HG02642 (cell line): ENCODE results near the gene UMODL1.

ENCODE experiments used
- ATAC-seq: cut with Tn5 transposase; IDR thresholded peaks from one replicate; pipeline ENCODE4 v1.9.1; 2021; ENCODE audit warnings: mild to moderate bottlenecking; ENCODE audit not compliant: unreplicated experiment, poor library complexity

The UMODL1 gene

GRCh38 chr21:42123219-42123908, 52.2 kb downstream of the UMODL1 start:
- ATAC-seq: no peak

- ATAC-seq: no peak
These were observed 53.0 kb downstream of the UMODL1 start for GRCh38 chr21:42124081-42124480.

DNA sequence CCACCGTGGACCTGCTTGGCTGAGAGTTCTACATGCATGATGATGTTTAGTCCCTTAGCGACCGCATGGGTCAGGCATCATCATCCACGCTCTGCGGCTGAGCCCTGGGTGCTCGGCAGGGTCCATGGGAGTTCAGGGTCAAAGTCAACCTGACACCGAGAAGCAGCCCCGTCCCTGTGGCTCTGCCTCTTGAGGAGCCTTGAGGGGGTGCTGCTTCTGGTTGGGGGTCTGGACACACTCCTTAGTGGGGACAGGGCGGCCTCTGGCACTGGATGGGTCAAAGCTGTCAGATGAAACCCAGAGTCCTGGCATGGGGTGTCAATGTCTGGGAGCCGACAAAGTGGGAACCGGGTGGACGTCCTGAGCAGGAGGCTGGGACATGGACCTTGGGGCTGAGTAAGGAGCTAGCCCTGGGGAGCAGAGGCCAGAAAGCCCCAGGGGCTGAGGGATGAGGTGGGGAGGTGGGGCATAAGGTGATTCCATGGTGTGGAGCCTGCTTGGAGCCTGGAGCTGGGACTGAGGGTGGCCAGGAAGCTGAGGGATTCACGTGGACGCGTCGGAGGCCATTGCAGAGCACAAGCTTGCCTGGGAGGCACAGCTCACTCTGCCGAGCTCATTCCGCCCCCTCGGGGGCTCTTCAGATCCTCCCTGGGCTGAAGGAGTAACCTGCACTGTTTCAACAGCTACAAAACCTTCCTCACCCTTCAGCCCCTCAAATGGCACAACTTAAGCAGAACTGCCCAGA, 53.9 kb downstream of the UMODL1 start:
- ATAC-seq: no peak

DNA sequence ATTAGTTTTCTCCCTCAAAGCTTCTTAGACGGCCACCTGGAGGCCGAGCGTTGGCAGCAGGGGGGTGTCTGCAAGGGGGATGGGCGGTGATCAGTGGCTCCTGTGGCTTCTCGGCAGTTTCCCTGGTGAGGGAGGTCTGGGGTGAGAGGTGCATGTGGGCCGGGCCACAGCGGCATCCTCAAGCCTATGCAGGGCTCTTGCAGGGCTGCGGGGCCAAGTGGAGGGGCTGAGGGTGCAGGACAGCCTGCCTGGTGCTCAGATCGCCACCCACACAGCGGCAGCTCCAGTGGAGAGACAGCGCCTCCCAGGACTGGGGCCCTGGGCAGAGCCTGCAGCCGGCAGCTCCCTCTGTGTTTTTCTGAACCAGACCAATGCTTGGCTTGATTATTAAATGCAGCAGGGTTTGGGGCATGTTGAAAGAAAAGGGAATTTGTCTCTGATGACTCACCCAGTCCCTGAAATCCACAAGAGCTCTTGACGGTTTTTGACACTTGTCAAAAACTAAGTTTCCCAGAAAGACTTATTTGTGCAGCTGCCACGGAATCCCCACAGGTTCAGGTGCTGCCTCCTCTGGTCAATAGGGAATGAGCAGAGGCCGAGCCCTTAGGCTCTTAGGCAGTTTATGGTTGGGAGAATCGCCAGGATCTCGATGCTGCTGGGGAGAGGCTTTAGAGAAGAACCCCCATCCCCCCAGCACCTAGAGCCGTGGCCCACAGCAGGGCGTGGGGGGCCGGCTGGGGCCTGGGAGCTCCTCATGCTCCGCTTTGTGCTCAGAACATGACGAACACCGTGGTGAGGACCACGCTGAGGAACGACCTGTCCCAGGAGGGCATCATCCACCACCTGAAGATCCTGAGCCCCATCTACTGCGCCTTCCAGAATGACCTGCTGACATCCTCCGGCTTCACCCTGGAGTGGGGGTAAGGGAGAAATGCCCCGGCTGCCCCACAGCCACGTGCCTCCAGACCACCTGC, 54.7 kb downstream of the UMODL1 start:
- no peak for ATAC-seq

DNA sequence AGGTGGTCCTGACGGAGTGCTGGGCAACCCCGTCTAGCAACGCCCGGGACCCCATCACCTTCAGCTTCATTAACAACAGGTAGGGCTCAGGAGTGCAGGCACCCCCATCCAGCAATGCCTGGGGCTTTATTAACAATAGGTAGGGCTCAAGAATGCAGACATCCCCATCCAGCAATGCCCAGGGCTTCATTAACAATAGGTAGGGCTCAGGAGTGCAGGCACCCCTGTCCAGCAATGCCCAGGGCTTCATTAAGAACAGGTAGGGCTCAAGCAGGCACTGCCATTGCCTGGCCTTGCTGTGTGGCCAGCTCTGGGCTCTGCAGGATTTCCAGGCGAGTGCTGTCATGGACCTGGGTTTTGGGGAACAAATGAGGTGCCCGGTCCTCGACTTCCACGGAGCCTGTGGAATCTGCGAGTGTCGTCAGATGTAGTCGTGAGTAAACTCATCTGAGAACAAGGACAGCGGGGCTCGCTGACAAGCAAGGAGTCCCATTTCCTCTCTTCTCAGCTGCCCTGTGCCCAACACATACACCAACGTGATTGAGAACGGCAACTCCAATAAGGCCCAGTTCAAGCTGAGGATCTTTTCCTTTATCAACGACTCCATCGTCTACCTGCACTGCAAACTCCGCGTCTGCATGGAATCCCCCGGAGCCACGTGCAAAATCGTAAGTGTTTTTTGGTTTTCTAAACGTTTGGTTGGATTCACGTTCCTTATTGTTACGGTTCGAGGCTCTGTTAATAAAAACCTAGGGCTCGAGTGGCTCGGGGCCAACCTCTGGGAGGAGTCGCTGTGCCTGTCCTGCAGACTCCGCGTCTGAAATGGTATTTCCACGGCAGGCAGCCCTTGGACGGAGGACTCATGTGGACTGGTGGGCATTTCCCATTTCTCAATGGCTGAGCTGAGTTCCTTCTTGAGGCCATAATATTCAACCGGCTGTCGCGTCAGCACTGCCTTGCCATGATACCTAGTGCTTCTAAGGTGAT, 56.3 kb downstream of the UMODL1 start:
- ATAC-seq: no peak

- ATAC-seq: no peak
These were observed 58.5 kb downstream of the UMODL1 start for GRCh38 chr21:42129300-42130266.

GRCh38 chr21:42130441-42130840, 59.3 kb downstream of the UMODL1 start:
- ATAC-seq: no peak

GRCh38 chr21:42132183-42132582, 61.1 kb downstream of the UMODL1 start:
- no peak for ATAC-seq

- ATAC-seq: no peak
These were observed 62.0 kb downstream of the UMODL1 start for GRCh38 chr21:42133131-42133530.

GRCh38 chr21:42135386-42136052, 64.4 kb downstream of the UMODL1 start:
- ATAC-seq: no peak

DNA sequence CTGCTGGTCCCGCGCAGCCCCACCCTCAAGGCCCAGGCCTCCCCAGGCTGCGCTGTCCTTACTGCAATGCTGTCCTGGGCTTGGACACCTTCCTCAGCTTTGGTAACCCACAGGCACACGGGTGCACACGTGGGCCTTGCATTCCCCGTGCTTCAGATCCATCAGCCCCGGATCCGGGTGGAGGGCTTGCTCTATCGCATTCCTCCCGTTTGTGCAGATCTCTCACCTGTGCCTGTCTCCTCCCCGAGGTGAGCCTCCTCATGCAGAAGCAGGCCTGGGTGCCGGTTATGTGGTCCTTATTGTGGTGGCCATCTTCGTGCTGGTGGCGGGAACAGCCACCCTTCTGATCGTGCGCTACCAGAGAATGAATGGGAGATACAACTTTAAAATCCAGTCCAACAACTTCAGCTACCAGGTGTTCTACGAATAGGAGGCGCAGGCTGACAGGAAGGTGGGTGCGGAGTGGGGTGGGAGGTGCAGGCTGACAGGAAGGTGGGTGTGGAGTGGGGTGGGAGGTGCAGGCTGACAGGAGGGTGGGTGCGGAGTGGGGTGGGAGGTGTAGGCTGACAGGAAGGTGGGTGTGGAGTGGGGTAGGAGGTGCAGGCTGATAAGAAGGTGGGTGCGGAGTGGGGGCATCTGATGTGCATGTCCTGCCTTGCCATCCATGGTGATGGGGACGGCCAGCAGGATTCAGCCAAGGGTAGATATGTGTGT, 66.2 kb downstream of the UMODL1 start:
- ATAC-seq: no peak

- ATAC-seq: no peak
These were observed 69.2 kb downstream of the UMODL1 start for GRCh38 chr21:42140196-42140934.

GRCh38 chr21:42141643-42142042, 70.5 kb downstream of the UMODL1 start:
- no peak for ATAC-seq

GRCh38 chr21:42142141-42142540, 71.0 kb downstream of the UMODL1 start:
- no peak for ATAC-seq

DNA sequence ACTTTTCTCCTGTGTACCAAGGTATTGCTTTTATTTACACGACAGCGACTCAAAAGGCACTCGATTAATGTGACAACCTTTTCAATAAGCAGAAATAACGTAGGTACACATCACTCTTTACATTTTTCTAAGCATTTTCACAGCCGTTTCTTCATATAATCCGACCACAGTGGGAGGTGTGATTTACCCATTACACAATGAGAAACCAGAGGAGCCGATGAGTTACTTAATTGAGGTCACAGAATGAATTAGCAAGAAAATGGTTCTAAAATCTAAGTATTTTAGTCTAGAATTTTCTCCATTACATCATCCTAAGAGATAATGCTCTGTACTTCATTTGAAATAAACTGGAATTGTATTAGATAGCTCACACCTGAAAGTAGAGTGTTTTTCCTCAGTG, 71.5 kb downstream of the UMODL1 start:
- ATAC-seq: no peak

DNA sequence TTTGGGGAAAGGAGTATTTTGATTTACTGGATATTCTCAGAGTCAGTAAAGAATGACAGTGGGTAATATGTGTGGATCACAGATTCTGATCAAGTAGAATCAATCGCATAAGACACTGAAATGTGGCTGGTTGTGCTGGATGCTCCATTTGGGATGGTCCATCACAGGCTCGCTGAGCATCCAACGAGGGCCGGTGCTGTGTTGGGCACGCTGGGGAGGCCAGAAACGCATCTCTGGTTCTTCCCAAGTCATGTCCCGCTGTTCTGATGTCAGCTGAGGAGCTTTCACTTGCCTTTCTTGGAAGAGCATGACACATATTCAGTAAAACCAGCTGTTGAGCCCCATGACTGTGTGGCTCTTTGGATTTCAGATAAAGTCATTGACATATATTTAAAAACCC, 72.0 kb downstream of the UMODL1 start:
- ATAC-seq: no peak

DNA sequence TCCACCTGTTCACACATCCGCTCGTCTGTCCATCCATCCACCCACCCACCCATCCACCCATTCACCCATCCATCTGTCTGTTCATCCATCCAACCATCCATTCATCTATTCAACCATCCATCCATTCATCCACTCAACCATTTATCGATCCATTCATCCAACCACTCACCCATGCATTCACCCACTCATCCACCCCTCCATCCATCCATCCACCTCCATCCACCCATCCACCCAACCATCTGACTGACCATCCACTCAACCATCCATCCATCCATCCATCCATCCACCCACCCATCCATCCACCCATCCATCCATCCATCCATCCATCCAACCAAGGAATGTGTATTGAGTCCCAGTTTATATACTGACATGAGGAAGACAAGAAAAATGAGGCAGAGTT, 73.1 kb downstream of the UMODL1 start:
- no peak for ATAC-seq
